Transverse colon (tissue), 4 donors: ENCODE results near the gene RPS6KA5. TPM values are rescaled to one million over a fixed set of nuclear protein-coding genes. Genes with fewer than 3 reads are reported as not detected.

ENCODE experiments used
- DNase-seq: peaks from one replicate; pipeline ENCODE4 v3.0.0-alpha.2; 2019
- H3K27ac ChIP-seq, 4 donors: fragments of 200-600 bp; sonication (generic); 2 replicates each; pipeline ENCODE4 v1.5.1; 2016 to 2018; ENCODE audit warnings: inconsistent platforms in 4 of 4
- H3K27me3 ChIP-seq: fragments of 200-600 bp; sonication (generic); 2 replicates; pipeline ENCODE4 v1.5.1; 2017; ENCODE audit warnings: inconsistent platforms
- H3K36me3 ChIP-seq, 4 donors: fragments of 200-600 bp; sonication (generic); 2 replicates each; pipeline ENCODE4 v1.5.1; 2017 to 2019; ENCODE audit warnings: inconsistent platforms in 4 of 4
- H3K4me1 ChIP-seq, 4 donors: fragments of 200-600 bp; sonication (generic); 2 replicates each; pipeline ENCODE4 v1.5.1; 2017 to 2020; ENCODE audit warnings: inconsistent platforms in 4 of 4
- H3K4me3 ChIP-seq, 4 donors: fragments of 200-600 bp; sonication (generic); 1 replicate in 1 of 4; 2 replicates in 3 of 4; pipeline versions ENCODE4 v1.5.1 to v1.6.1; 2017 to 2019; ENCODE audit warnings: inconsistent platforms in 4 of 4
- H3K9me3 ChIP-seq, 2 donors: fragments of 200-600 bp; sonication (generic); 2 replicates each; pipeline ENCODE4 v1.5.1; 2017 to 2019; ENCODE audit warnings: inconsistent platforms in 2 of 2
- CTCF ChIP-seq, 5 experiments: fragments of 200-600 bp in 3 of 5; fragments of 450-650 bp in 2 of 5; sonication (generic) in 3 of 5; IDR thresholded peaks; 1 replicate in 2 of 5; 2 replicates in 3 of 5; pipeline ENCODE4 v1.5.1; 2016 to 2017; ENCODE audit warnings: antibody characterized with exemption in 5 of 5, inconsistent platforms in 3 of 5, mild to moderate bottlenecking in 2 of 5, moderate library complexity in 1 of 5
- EP300 ChIP-seq: sonication (generic); formaldehyde crosslinking; IDR thresholded peaks from one replicate; pipeline ENCODE4 v1.6.1; 2017; ENCODE audit warnings: antibody characterized with exemption, low read depth
- POLR2A ChIP-seq: fragments of 450-650 bp; IDR thresholded peaks from one replicate; pipeline ENCODE4 v1.6.1; 2016; ENCODE audit warnings: antibody characterized with exemption, mild to moderate bottlenecking, moderate library complexity
- POLR2AphosphoS5 ChIP-seq, 3 donors: sonication (generic); formaldehyde crosslinking; IDR thresholded peaks; one replicate each; pipeline ENCODE4 v1.6.1; 2016; ENCODE audit warnings: antibody characterized with exemption in 3 of 3
- WGBS, 2 donors: methylation state at CpG; one replicate each; pipeline ENCODE4 v1.1.5; 2018; ENCODE audit warnings: low coverage in 1 of 2; 5-methylcytosine and 5-hydroxymethylcytosine counted together
- in situ Hi-C, 4 donors: fragments of 200-750 bp; cut with MboI; loops; one replicate each; pipeline versions ENCODE4 v1.15.0 to v1.15.1; 2017; ENCODE audit warnings: low sequenced_read_pairs in 3 of 4, low pct_ligation_motif_present in 1 of 4, low pct_unique_long_range_greater_than_20kb in 1 of 4
- intact Hi-C: fragments of 100-400 bp; cut with DNase I; formaldehyde crosslinking; loops from one replicate; pipeline ENCODE4 v1.15.1; 2023; ENCODE audit warnings: low total_unique reads
- total RNA-seq, 4 donors: library from RNA; depleted of rRNA; stranded (reverse); fragments of >200 nt; gene quantifications; one replicate each; pipeline ENCODE4 v1.1.0, GENCODE V29; 2016

Gene RPS6KA5
- total RNA-seq, 4 donors from 2014 or later, result 7.5 to 32.8 (median 28.0) TPM

- no peaks in the 10 kb centered on the region for H3K9me3 ChIP-seq
- H3K27me3 ChIP-seq, result no peaks in the 10 kb centered on the region
- TF ChIP-seq CTCF (IDR thresholded peaks at IDR 0.05) (no peak), EP300 (no peak), POLR2AphosphoS5 (IDR thresholded peaks at IDR 0.05) (no peak), POLR2A (no peak)
- WGBS, 2 donors, result 87 to 89% methylated on average over 4 to 5 of the region's 5 CpGs
- in situ Hi-C loops (no loop called here), intact Hi-C loops (no loop called here)
- H3K4me3 ChIP-seq, result no peak overlapping the region
- peaks cover 4 to 48% (median 9%) of the 10 kb centered on the region in 4 donors for H3K4me1 ChIP-seq
- no peak for DNase-seq
- H3K36me3 ChIP-seq, result peaks cover 0 to 5% (median 0%) of the 10 kb centered on the region in 4 donors
- H3K27ac ChIP-seq, result no peak overlapping the region
These were observed 80.9 kb downstream of the RPS6KA5 start for GRCh38 chr14:90979515-90979914.

- WGBS, 2 donors, result 54 to 61% methylated on average over 3 of the region's 3 CpGs
- intact Hi-C loops, result no loop called here
- in situ Hi-C loops, result no loop called here
- Histone ChIP-seq H3K4me1 (peaks cover 4 to 48% (median 15%) of the 10 kb centered on the region in 4 donors), H3K4me3 (no peak overlapping the region), H3K9me3 (no peaks in the 10 kb centered on the region), H3K36me3 (peaks cover 0 to 5% (median 0%) of the 10 kb centered on the region in 4 donors), H3K27ac (peak overlapping the region; percentile 65 to 75 (median 74)), H3K27me3 (no peaks in the 10 kb centered on the region)
- TF ChIP-seq EP300 (no peak), CTCF (IDR thresholded peaks at IDR 0.05) (no peak), POLR2A (no peak), POLR2AphosphoS5 (IDR thresholded peaks at IDR 0.05) (no peak)
- peak; percentile 58 for DNase-seq
These were observed 84.3 kb downstream of the RPS6KA5 start for GRCh38 chr14:90976101-90976500.

DNA sequence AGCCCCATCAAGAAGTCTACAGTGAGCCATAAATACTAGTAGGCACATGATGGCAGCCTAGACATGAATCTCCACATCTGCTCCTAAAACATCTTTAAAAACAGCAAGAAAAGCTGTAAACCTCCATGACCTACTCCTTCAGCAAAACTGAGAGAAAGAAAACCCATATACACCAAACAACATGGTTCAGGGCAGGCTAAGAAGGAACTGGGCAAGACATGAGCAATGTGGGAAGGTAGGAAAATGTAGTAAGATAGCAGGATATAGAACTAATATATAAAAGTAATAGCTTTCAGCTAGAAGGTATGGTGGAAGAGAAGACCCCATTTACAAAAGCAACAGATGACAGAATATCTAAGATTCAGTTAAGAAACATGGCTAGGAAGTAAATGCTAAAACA, 88.8 kb downstream of the RPS6KA5 start:
- Histone ChIP-seq H3K4me1 (peaks cover 0 to 43% (median 15%) of the 10 kb centered on the region in 4 donors), H3K9me3 (no peaks in the 10 kb centered on the region), H3K27ac (no peak overlapping the region), H3K36me3 (no peaks in the 10 kb centered on the region), H3K4me3 (no peak overlapping the region), H3K27me3 (no peaks in the 10 kb centered on the region)
- in situ Hi-C loops (no loop called here), intact Hi-C loops (no loop called here)
- DNase-seq, result no peak
- TF ChIP-seq CTCF (IDR thresholded peaks at IDR 0.05) (no peak), POLR2A (no peak), EP300 (no peak), POLR2AphosphoS5 (IDR thresholded peaks at IDR 0.05) (no peak)

GRCh38 chr14:90970167-90970600, 90.3 kb downstream of the RPS6KA5 start:
- no peaks in the 10 kb centered on the region for H3K9me3 ChIP-seq
- no peak overlapping the region for H3K27ac ChIP-seq
- no peak overlapping the region for H3K4me3 ChIP-seq
- WGBS, 2 donors, result 43 to 56% methylated on average over 1 of the region's 1 CpG
- peaks cover 0 to 33% (median 8%) of the 10 kb centered on the region in 4 donors for H3K4me1 ChIP-seq
- intact Hi-C loops, result no loop called here
- TF ChIP-seq CTCF (IDR thresholded peaks at IDR 0.05), result no peak
- DNase-seq, result no peak
- no peaks in the 10 kb centered on the region for H3K27me3 ChIP-seq
- no peaks in the 10 kb centered on the region for H3K36me3 ChIP-seq
- in situ Hi-C loops, result no loop called here
